C4-2B (cell line): ENCODE measurements around the gene HMGN1.

Experiments used
- H3K27ac ChIP-seq: fragments of 450-650 bp; 2 replicates; pipeline ENCODE4 v1.5.1; 2017
- CTCF ChIP-seq: fragments of 450-650 bp; conservative IDR thresholded peaks from 2 replicates; pipeline ENCODE4 v1.5.1; 2017; ENCODE audit warnings: mild to moderate bottlenecking
- ZFX ChIP-seq: fragments of 450-650 bp; IDR thresholded peaks from 2 replicates; pipeline ENCODE4 v1.6.1; 2017

The HMGN1 gene

DNA sequence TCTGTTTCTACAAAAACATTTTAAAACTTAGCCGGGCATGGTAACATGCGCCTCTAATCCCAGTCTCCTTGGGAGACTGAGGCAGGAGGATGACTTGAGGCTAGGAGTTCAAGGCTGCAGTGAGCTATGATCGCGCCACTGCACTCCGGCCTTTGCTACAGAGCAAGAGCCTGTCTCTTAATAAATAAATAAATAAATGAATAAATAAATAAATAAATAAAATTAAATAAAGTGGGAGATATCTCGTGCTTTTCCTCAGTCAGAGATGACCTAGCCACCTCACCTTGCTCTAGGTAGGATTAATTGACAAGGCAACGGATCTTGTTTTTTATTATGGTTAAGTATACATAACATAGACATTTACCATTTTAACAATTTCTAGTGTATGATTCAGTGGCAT lies 21.2 kb downstream of the HMGN1 start:
- no peak overlapping the region for H3K27ac ChIP-seq
- TF ChIP-seq CTCF (no peak), ZFX (no peak)

- H3K27ac ChIP-seq = no peak overlapping the region
- TF ChIP-seq ZFX = no peak
- no peak for TF ChIP-seq CTCF
Measured at GRCh38 chr21:39326607-39327307, 22.1 kb downstream of the HMGN1 start.

- no peak overlapping the region for H3K27ac ChIP-seq
- no peak for TF ChIP-seq CTCF
- TF ChIP-seq ZFX = no peak
Measured at GRCh38 chr21:39325458-39325857, 23.4 kb downstream of the HMGN1 start.

- no peak for TF ChIP-seq CTCF
- no peak for TF ChIP-seq ZFX
- H3K27ac ChIP-seq = peak overlapping the region; percentile 10; the same call in 1 of the 2 replicates
Measured at GRCh38 chr21:39321424-39321823, 27.5 kb downstream of the HMGN1 start.

GRCh38 chr21:39319814-39320332 lies 29.0 kb downstream of the HMGN1 start:
- no peak for TF ChIP-seq CTCF
- no peak for TF ChIP-seq ZFX
- H3K27ac ChIP-seq = no peak overlapping the region

GRCh38 chr21:39319251-39319756 lies 29.6 kb downstream of the HMGN1 start:
- H3K27ac ChIP-seq = no peak overlapping the region
- TF ChIP-seq ZFX (no peak), CTCF (no peak)

DNA sequence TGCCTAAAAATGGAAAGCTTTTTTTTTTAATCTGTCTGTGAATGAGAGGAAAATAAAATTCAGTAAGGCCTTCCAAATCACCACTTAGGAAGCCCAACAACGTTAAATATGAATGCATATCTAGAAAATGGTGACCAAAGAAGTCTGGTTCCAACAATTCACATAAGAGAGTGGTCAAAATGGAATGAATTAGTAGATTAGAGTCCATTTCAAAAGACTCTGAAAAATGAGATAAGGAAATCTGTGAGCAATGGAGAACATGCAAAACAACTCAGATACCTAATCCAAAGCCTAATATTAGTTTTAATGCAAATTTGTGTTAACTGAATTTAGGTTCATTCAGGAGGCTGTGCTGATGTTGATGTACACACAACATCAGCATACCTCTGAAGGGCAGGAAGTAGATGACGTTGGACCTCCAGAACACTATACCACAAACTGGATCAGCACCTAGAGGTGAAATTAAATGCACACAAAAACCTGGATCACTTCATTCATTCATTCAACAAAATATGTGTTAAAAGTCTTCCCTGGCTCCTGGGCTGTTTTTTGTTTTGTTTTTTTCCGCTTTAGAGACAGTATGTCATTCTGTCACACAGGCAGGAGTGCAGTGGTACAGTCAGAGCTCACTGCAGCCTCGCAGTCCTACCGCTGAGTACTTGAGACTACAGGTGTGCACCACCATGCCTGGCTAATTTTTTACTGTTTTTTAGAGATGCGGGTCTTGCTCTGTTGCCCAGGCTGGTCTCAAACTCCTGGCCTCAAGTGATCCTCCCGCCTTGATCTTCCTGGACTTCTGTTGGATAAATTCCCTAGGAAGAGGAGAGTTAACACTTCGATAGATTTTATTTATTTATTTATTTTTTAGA lies 30.6 kb downstream of the HMGN1 start:
- TF ChIP-seq CTCF (no peak), ZFX (no peak)
- H3K27ac ChIP-seq = no peak overlapping the region
